NCI-H748 (cell line): ENCODE measurements around the gene CDH23.

Experiments
- DNase-seq: peaks from one replicate; lab custom pipeline; 2025; ENCODE audit not compliant: unreplicated experiment; lab: John Stamatoyannopoulos, UW

The CDH23 gene

GRCh38 chr10:71632896-71633600 lies 236.3 kb downstream of the CDH23 start:
- no peak for DNase-seq

GRCh38 chr10:71633920-71634319 lies 237.2 kb downstream of the CDH23 start:
- DNase-seq = no peak

DNA sequence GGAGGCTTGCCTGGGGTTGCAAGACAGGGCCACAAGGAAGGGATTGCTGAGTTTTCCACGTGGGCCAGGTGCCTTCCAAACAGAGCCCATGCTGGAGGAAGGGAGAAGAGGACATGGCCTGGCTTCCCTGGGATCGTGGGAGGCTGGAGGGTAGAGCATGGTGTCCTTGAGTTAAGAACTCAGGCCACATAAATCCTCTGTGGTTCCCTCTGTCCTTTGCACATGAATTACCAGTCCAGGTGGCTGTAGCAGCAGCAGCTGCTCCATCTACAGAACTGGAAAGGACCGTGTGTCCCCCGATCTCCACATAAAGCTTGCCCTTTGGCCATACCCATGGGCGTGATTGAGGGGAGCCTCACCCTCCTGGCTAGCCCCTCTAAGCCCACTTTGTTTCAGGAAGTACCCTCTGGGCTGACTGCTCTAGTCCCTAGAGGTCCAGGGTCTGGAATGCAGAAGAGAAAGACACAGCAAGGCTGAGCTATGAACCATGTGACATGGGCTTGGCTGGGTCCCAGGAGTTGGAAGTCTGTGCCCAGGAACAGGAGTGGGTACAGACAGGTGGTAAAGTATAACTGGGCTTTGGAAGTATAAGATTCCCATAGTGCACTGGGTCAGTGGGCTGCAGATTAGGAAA lies 237.9 kb downstream of the CDH23 start:
- DNase-seq = no peak

DNA sequence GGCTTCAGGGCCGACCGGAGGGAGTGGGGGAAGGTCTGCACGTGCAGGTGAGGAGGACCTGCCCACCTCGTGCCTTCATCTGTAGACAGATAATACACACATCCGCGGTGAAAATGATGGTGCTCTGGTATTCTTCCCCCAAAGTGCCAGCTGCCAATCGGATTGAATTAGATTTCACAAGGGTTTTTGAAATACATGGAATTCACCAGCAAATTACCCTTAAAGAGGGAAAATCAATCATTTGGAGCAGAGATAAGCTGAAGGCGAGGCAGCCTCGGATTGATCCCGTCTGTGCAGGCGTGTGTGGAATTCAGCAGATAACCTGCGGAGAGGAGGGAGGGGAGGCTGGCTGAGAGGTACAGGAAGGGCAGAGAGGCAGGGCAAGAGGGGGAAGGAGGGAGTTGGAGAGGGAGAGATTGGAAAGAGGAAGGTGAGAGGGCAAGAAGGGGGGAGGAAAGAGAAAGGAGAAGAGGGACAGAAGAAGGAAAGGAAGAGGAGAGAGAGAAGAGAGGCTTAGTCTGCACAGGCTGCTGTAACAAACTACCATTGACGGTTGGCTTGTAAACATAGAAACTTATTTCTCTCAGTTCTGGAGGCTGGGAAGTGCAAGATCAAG lies 238.6 kb downstream of the CDH23 start:
- DNase-seq = no peak

GRCh38 chr10:71635867-71636266 lies 239.1 kb downstream of the CDH23 start:
- DNase-seq = no peak

DNA sequence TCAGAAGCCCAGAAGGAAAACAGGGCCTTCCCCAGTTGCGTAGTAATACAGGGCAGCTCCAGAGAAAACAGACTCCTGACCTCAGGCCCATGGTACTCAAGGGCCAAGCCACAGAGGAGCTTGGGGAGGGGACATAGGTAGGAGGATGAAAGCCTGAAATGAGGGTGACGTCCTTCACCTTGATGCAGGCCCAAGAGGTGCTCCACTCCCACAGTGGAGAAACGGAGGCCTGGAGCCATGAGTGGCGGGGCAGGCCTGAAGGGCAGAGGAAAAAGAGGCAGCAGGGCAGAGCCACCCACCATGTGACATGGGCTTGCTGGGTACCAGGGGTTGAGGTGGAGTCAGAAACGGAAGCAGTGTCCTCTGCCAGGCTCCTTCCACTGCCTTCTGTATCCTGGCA lies 239.9 kb downstream of the CDH23 start:
- no peak for DNase-seq

DNA sequence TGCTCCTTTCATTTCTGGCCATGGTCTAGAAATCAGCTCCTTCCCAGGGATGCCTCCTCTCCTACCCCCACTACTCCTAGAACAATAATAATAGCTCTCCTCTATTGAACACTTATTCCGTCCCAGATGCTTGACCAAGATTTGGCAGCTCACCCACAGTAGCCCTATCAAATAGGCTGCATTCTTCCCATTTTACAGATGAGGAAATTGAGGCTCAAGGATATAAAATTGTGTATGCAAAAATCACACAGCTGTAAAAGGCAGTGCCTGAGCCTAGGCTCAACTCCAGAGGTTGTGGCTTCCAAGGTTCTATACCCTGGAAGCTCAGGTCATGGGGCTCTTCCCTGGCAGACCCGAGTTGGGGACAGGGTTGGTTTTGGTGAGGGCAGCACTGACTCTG lies 240.6 kb downstream of the CDH23 start:
- DNase-seq = no peak

DNA sequence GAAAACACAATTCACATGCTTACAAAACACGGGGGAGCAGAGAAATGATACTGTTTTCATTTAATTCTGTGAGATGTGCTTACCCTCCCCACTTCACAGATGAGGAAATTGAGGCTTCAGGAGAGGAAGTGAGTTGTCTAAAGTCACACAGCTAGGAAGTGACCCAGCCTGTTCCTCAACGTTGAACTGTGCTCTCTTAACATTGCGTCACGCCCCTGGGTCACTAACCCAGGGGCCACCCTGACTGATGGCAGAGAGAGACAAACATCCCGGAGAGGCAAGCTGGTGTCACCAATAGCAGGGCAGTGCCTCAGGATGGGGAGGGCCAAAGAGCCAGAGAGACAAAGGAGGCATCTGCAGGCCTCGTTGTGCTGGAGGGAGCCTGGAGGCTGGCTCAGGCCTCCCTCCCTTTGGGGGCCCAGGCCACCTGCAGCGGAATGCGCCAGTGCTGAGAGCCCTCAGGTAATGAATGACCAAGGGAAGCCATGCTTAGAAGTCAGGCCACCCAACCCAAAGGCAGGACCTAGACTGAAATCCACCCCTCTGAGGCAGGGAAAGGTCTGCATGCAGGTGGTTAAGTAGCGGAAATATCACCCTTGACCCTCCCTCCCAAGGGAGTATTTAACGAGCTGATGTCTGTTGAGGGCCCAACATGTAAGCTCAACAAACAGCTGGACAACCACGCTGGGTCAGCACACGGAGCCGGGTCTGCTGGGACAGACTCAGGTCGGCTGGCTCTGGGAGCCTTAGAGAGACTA lies 241.5 kb downstream of the CDH23 start:
- DNase-seq = no peak

DNA sequence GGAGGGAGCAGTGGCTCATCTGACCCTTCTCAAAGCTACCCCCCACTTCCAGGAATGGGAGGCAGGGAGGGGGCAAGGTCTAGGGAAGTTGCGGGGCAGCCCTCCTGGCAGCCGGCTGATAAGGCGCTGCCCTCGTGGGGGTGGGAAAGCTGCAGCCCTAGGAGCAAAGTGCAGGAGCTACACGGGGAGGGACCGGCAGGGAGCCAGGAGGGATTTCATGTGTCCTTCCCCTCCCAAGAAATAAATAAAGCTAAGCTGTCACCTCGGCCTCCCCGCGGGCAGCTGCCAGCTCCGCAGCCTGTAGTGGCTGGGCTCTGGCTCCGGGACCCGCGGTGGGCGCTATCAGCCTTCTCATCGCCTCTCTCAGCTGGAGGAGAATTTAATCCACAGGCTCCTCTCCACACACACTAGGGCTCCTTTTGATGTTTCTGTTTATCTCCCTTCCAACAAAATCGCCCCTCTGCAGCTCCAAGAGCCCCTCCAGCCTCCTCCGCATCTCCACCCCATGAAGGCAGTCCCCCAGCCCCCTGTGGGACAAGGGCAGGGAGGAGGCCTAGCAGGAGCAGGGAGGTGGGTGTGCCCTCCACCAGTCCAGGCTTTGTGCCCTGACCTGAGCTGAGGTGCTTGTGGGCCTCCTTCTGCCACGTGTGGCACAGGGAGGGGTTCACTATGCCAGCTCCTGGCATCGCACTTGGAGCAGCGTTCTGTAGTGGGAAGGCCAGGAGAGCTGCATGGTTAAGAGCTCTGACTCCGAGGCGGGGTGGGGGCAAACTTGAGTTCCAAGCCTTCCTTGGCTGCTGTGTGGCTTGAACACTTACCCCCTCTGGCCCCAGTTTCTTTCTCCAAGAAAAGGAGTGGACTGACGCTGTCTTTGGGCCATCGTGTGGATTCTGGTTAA lies 242.4 kb downstream of the CDH23 start:
- no peak for DNase-seq

DNA sequence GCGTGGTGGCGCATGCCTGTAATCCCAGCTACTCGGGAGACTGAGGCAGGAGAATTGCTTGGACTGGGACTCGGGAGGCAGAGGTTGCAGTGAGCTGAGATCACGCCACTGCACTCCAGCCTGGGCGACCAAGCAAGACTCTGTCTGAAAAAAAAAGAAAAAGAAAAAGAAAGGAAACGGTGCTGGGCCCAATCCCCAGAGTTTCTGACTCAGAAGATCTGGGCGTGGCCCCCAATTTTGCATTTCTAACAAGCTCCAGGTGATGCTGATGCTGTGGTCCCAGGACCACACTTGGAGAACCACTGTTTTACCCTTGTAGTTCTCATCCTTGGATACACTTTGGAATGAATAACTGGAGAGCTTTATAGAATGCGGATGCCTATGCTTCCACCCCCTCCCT lies 243.9 kb downstream of the CDH23 start:
- no peak for DNase-seq

DNA sequence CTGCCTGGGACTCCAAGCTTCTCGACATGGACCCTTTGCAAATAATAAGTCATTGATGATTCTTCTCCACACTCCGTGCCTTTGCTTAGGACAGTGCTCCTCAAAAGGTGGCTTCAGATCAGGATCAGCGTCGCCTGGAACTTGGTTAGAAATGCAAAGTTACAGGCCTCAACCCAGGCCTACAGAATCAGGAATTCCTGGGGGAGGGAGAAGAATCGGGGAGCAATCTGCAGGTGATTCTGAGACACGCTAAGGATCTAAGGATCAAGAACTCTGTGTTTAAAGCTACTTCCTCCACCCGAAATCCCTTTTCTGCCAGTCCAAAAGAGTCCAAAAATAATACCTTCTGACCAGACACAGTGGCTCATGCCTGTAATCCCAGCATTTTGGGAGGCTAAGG lies 244.7 kb downstream of the CDH23 start:
- no peak for DNase-seq

GRCh38 chr10:71641986-71642385 lies 245.3 kb downstream of the CDH23 start:
- DNase-seq = no peak

DNA sequence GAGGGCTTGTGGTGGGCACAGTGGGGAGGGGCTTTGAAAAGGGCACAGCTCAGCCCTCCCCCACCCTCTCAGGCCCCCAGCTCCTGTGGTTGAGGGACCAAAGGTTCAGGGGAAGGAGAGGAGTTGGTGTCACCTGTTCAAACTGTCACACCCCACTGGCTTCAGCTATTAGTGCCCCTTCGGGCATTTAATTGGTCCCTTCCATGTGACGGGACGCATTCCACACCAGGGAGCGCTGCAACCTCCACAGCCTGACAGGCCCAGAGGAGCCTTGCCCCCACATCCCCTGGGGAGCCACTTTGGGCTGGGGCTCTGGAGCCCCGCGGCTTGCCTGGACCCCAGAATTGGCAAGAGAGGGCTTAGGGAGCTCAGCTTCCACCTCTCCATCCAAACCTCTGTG lies 247.2 kb downstream of the CDH23 start:
- no peak for DNase-seq

DNA sequence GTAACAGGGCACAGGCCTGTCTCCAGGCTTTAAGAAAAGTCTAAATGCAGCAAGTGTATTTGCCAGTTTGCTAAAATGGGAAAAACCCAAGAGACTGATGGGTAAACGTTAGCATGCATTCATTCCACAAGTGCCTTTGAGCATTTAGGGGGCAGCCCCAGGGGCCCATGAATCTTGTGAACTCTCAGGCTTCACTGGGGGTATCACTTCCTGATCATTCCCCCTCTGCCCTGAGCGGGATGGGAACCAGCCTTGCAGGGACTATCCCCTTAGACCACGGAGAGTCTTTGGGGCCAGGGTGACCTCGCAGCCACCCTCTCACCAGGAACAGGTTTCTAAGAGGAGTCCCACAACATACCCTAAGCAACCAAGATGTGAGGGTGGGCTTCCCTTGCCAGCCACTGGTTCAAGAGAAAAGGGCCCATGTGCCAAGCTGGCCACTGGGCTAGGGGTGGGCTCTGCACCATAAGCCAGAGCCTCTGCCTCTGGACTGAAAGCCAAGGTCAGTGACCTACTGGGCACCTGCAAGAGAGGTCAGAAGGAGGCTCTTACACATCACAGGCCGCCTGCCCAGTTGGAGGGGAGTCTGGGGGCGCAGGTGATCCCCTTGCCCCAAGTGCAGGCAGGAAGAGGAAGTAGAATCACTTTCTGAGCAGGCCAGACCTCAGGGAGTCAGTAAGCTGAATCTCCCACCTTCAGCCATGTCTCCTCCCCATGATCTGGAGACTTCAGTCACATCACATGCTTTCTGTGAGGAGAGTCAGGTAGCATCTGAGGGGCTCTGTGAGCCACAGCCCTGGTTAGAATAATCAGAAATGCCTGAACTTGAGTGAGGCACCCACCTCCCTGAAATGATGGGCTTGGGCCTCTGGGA lies 247.8 kb downstream of the CDH23 start:
- DNase-seq = no peak

DNA sequence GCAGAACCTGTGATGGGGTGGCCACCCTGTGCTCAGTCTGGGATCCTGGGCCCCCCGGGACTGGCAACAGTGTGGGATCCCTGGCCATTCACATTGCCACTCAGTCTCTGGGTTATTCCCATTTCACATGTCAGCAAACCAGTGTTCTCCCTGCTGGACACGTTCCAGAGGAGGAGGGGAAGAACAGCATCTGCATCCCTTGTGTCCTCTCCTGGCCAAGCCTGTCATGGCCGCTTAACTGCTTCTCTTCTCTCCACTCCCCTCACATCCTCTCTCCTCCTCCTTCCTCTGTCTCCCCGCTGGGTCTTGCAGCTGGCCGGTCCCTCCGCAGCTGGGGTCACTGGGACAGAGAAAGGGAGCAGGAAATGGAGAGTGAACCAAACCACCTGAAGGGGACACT lies 248.5 kb downstream of the CDH23 start:
- DNase-seq = no peak

DNA sequence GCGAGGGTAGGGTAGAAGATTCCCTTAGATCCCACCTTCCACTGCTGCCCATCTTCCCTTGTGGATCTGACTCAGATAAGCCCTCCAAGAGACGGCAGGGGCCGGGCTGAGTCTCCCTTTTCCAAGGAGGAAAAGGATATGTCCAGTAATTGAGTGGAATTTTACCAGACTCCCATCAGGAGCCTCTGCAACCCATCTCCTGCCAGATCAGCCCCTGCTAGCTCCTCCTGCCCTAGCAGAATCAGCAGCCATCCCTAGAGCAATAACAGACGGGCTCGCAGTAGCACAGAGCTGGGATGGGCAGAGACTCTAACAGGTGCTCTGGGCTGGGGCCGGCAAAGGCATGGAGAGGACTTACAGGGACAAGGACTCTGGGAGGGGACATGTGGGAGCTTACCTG lies 249.3 kb downstream of the CDH23 start:
- DNase-seq = no peak

DNA sequence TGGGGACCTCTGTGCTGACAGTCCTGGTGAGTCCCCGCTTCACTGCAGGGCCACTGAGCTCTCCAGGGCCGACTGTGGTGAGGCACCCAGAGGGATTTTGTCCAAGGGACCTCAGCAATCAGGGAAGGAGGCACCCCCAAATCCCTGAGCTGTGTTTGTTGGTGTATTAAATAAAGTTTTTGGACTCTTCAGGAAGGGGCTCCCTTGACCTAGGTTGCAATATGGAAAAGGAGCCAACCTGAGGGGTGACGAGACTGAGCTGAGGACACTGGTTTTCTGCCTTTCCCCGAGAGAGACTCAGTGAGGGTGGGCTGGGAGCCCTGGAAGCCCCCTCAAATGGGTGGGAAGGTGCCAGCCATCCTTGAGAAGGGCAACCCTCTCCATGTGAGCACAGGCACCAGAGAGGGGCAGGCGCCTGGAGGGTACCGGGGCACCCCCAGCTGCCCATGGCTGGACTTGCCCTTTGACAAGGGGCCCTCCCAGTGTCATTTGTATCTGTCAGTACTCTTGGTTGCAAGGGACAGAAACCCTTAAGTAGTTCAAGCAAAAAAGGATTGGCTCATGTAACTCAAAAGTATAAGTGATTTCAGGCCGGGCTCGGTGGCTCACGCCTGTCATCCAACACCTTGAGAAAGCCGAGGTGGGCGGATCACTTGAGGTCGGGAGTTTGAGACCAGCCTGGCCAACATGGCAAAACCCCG lies 250.0 kb downstream of the CDH23 start:
- no peak for DNase-seq

DNA sequence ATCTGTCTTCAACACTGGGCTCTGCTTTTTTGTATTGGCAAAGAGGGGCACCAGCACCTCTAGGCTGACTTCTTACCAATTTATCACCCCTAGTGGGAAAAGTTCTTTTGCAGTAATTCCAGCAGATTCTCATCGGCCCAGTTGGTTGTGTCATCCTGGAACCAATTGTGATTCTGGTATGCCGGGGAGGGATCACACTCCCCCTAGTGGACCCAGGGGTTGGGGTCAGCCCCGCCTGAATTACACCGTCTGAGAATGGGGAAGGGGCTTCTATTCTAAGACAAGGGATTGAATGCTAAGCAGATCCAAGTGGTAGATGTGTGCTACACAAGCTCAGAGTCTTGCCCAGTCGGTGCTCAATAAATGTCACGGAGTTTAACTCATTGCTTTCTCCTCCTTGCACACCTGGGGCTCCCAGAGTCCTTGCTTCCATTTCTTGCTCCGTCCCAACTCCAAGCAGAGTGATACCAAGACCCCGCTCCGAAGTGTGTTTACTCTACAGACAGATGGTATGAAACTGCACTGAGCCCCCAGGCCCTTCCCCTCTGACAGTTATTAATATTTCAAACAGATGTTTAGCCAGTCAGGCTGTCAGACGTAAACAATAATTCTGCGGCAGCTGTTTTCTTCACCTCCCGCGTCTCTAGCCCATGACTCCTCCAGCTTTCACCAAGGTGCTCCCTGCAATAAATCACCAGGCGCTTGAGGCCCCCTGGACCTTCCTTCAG lies 251.0 kb downstream of the CDH23 start:
- DNase-seq = no peak
